ENCODE data around the gene NUMA1. TPM values are rescaled to one million over a fixed set of nuclear protein-coding genes. Genes with fewer than 3 reads are reported as not detected.

NUMA1 gene
- total and polyA plus RNA-seq, 2 experiments from 2014 or later: 33.2 to 104 TPM

DNA sequence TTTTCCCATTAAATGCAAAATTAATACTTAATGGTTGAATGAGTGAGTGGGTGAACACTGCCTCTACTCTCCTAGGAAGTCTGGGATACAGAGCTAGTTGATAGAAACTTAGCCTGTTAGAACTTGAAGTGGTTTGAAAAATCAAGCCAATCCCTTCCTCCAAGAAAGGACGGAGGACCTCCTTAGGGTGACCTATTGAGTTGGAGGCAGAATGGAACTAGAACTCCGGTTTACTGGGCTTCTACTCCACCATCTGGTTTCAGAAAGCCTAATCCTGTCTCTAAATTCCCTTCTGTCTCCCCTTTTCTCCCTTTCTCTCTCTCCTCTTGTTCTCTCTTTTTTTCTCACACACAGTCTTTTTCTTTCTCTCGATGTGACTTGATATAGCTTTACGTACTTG, 101.2 kb downstream of the NUMA1 start:
- H4K20me1 ChIP-seq (replicated peaks; ENCODE audit: insufficient read depth): peaks cover 15% of the 10 kb centered on the region
- ATAC-seq (no peak), DNase-seq (ENCODE audit: low spot score) (no peak)
- H3K4me2 ChIP-seq: no peak overlapping the region
- H3K4me1 ChIP-seq (ENCODE audit: insufficient read depth): no peaks in the 10 kb centered on the region
- no peaks in the 10 kb centered on the region for H3K27me3 ChIP-seq (ENCODE audit: insufficient read depth)
- no peak overlapping the region for H2AFZ ChIP-seq
- no peaks in the 10 kb centered on the region for H3F3A ChIP-seq (replicated peaks; ENCODE audit: low read depth)
- TF ChIP-seq CREB1 (CRISPR knock-in tag; IDR thresholded peaks at IDR 0.05; ENCODE audit: low read depth) (no peak), ETS1 (IDR thresholded peaks at IDR 0.05) (no peak), POLR2AphosphoS5 (IDR thresholded peaks at IDR 0.05; ENCODE audit: low read depth) (no peak), EZH2phosphoT487 (IDR thresholded peaks at IDR 0.05; ENCODE audit: unreplicated experiment) (no peak), JUNB (IDR thresholded peaks at IDR 0.05; ENCODE audit: unreplicated experiment) (no peak), ZNF331 (CRISPR knock-in tag; IDR thresholded peaks at IDR 0.05; ENCODE audit: low read depth) (no peak), NANOG (IDR thresholded peaks at IDR 0.05; ENCODE audit: borderline replicate concordance) (no peak), ZNF114 (CRISPR knock-in tag; IDR thresholded peaks at IDR 0.05) (no peak), REST (IDR thresholded peaks at IDR 0.05; ENCODE audit: unreplicated experiment) (no peak), ZNF462 (CRISPR knock-in tag; IDR thresholded peaks at IDR 0.05) (no peak), EZH2 (IDR thresholded peaks at IDR 0.05; ENCODE audit: low read depth, unreplicated experiment) (no peak), STAT1 (IDR thresholded peaks at IDR 0.05; ENCODE audit: unreplicated experiment) (no peak)
- TF ChIP-seq, protein P1, sequence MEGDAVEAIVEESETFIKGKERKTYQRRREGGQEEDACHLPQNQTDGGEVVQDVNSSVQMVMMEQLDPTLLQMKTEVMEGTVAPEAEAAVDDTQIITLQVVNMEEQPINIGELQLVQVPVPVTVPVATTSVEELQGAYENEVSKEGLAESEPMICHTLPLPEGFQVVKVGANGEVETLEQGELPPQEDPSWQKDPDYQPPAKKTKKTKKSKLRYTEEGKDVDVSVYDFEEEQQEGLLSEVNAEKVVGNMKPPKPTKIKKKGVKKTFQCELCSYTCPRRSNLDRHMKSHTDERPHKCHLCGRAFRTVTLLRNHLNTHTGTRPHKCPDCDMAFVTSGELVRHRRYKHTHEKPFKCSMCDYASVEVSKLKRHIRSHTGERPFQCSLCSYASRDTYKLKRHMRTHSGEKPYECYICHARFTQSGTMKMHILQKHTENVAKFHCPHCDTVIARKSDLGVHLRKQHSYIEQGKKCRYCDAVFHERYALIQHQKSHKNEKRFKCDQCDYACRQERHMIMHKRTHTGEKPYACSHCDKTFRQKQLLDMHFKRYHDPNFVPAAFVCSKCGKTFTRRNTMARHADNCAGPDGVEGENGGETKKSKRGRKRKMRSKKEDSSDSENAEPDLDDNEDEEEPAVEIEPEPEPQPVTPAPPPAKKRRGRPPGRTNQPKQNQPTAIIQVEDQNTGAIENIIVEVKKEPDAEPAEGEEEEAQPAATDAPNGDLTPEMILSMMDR (conservative IDR thresholded peaks at IDR 0.05; ENCODE audit: low read depth in 2 of 2): no peak
- no peak overlapping the region for H3K4me3 Mint-ChIP-seq
- H3K36me3 ChIP-seq (ENCODE audit: insufficient read depth): no peaks in the 10 kb centered on the region; the same call in 1 of the 2 replicates
- peaks cover 29% of the 10 kb centered on the region for H3K36me3 Mint-ChIP-seq (ENCODE audit: low read depth)
- no peak overlapping the region for H3K27ac ChIP-seq (ENCODE audit: low read depth)
- H3K79me2 ChIP-seq (replicated peaks; ENCODE audit: insufficient read depth): peaks cover 15% of the 10 kb centered on the region
- H3K27ac Mint-ChIP-seq: no peak overlapping the region
- H3K9me2 ChIP-seq (ENCODE audit: insufficient read depth): no peaks in the 10 kb centered on the region
- no peaks in the 10 kb centered on the region for H3K9me3 Mint-ChIP-seq
- no peaks in the 10 kb centered on the region; the same call in 2 of the 3 replicates for H3K4me1 Mint-ChIP-seq
- peaks cover 2% of the 10 kb centered on the region for H3K27me3 Mint-ChIP-seq (ENCODE audit: insufficient read depth, low read depth, poor library complexity)
- H3K4me3 ChIP-seq: no peak overlapping the region
